GM23338 (cell line): ENCODE measurements around the gene DOCK3.

Experiments used
- CTCF ChIP-seq, 2 experiments: fragments of 200-600 bp in 1 of 2; sonication (generic) in 1 of 2; conservative IDR thresholded peaks; 2 replicates each; pipeline versions ENCODE4 v1.5.1 to v1.6.1; 2016 to 2017; ENCODE audit warnings: antibody characterized with exemption in 2 of 2, low read depth in 2 of 2, mild to moderate bottlenecking in 2 of 2, moderate library complexity in 1 of 2
- EZH2 ChIP-seq: fragments of 200-600 bp; sonication (generic); IDR thresholded peaks from one replicate; pipeline ENCODE4 v1.8.0; 2017; ENCODE audit warnings: antibody characterized with exemption, mild to moderate bottlenecking, low read depth; ENCODE audit not compliant: unreplicated experiment
- POLR2AphosphoS5 ChIP-seq: IDR thresholded peaks from 2 replicates; pipeline ENCODE4 v1.6.1; 2016; ENCODE audit warnings: antibody characterized with exemption, low read depth

GRCh38 chr3:50687127-50687751 lies 12.5 kb downstream of the DOCK3 start:
- no peak for TF ChIP-seq CTCF (conservative IDR thresholded peaks at IDR 0.05; ENCODE audit: low read depth in 2 of 2)
- no peak for TF ChIP-seq POLR2AphosphoS5
- TF ChIP-seq EZH2 = no peak
